WTC11 (cell line): ENCODE measurements around the gene ZBTB7C. TPM values are rescaled to one million over a fixed set of nuclear protein-coding genes. Genes with fewer than 3 reads are reported as not detected.

Experiments used
- ATAC-seq: fragments of 200-7000 bp; cut with Tn5 transposase; 2 replicates; pipeline ENCODE4 v1.10.0; 2021; ENCODE audit warnings: mild to moderate bottlenecking, moderate library complexity
- CTCF ChIA-PET: fragments of 300-600 bp; sonication (Branson Sonifier 250); formaldehyde crosslinking; loops from one replicate; lab custom pipeline; 2021; ENCODE audit warnings: antibody characterized with exemption; lab: Charles Lee
- POLR2A ChIA-PET: fragments of 350-600 bp; sonication (Branson Sonifier 250); formaldehyde crosslinking; loops from one replicate; lab custom pipeline; 2021; ENCODE audit warnings: antibody characterized with exemption; lab: Charles Lee
- DNase-seq: peaks from one replicate; pipeline ENCODE4 v3.0.0; 2021; ENCODE audit warnings: low spot score
- H3K27ac Mint-ChIP-seq: 2 replicates; pipeline ENCODE4 v1.8.0; 2021; ENCODE audit warnings: mixed read lengths
- H3K27me3 Mint-ChIP-seq: 2 replicates; pipeline ENCODE4 v1.8.0; 2021; ENCODE audit warnings: low read depth, mild to moderate bottlenecking, moderate library complexity, mixed read lengths
- H3K36me3 Mint-ChIP-seq: 2 replicates; pipeline ENCODE4 v1.8.0; 2021; ENCODE audit warnings: mixed read lengths
- H3K4me1 Mint-ChIP-seq: 2 replicates; pipeline ENCODE4 v1.8.0; 2022; ENCODE audit warnings: mixed read lengths
- H3K4me3 Mint-ChIP-seq: 2 replicates; pipeline ENCODE4 v1.8.0; 2021; ENCODE audit warnings: mild to moderate bottlenecking, moderate library complexity, mixed read lengths
- H3K9me3 Mint-ChIP-seq: 2 replicates; pipeline ENCODE4 v1.8.0; 2021; ENCODE audit warnings: mixed read lengths
- ESRRA ChIP-seq: sonication (generic); formaldehyde crosslinking; IDR thresholded peaks from 2 replicates; pipeline ENCODE4 v1.8.1; 2022; ENCODE audit warnings: mild to moderate bottlenecking, missing genetic modification reagents, borderline replicate concordance
- ETV6 ChIP-seq: sonication (generic); formaldehyde crosslinking; IDR thresholded peaks from 2 replicates; pipeline ENCODE4 v1.8.1; 2022; ENCODE audit warnings: mild to moderate bottlenecking, missing genetic modification reagents
- JUN ChIP-seq: sonication (generic); formaldehyde crosslinking; IDR thresholded peaks from 2 replicates; pipeline ENCODE4 v1.8.0; 2023; ENCODE audit warnings: mild to moderate bottlenecking, missing genetic modification reagents
- NFE2L1 ChIP-seq: sonication (generic); formaldehyde crosslinking; IDR thresholded peaks from 2 replicates; pipeline ENCODE4 v1.8.1; 2023; ENCODE audit warnings: missing genetic modification reagents
- SMAD3 ChIP-seq: sonication (generic); formaldehyde crosslinking; IDR thresholded peaks from 2 replicates; pipeline ENCODE4 v1.8.0; 2022; ENCODE audit warnings: missing genetic modification reagents, mild to moderate bottlenecking, borderline replicate concordance
- SOX15 ChIP-seq: fragments of 250-450 bp; sonication (Bioruptor Pico); IDR thresholded peaks from 2 replicates; pipeline ENCODE4 v1.9.0; 2021; ENCODE audit warnings: mild to moderate bottlenecking
- TEAD1 ChIP-seq: sonication (generic); formaldehyde crosslinking; IDR thresholded peaks from 2 replicates; pipeline ENCODE4 v1.8.0; 2022; ENCODE audit warnings: mild to moderate bottlenecking, missing genetic modification reagents
- ZNF138 ChIP-seq: sonication (generic); formaldehyde crosslinking; conservative IDR thresholded peaks from 2 replicates; pipeline ENCODE4 v1.8.1; 2022; ENCODE audit warnings: mild to moderate bottlenecking, moderate library complexity, missing genetic modification reagents
- ZNF232 ChIP-seq: sonication (generic); formaldehyde crosslinking; IDR thresholded peaks from 2 replicates; pipeline ENCODE4 v1.8.0; 2022; ENCODE audit warnings: mild to moderate bottlenecking, missing genetic modification reagents
- total RNA-seq: library from RNA; stranded (reverse); gene quantifications from 3 replicates; pipeline ENCODE4 v1.2.3, GENCODE V29; 2021
- TF ChIP-seq, protein P1 (sequence below): fragments of 200-600 bp; IDR thresholded peaks from 2 replicates; pipeline ENCODE4 v1.8.0; 2022; ENCODE audit warnings: antibody characterized with exemption
- TF ChIP-seq, protein P2 (sequence below): fragments of 250-450 bp; sonication (Bioruptor Pico); IDR thresholded peaks from 2 replicates; pipeline ENCODE4 v1.9.0; 2021; ENCODE audit warnings: mild to moderate bottlenecking, borderline replicate concordance
- TF ChIP-seq, protein P3 (sequence below): sonication (generic); formaldehyde crosslinking; IDR thresholded peaks from 2 replicates; pipeline ENCODE4 v1.8.0; 2023; ENCODE audit warnings: missing genetic modification reagents, mild to moderate bottlenecking, borderline replicate concordance
- TF ChIP-seq, protein P4 (sequence below): fragments of 250-450 bp; sonication (Bioruptor Pico); IDR thresholded peaks from 2 replicates; pipeline ENCODE4 v1.8.0; 2021; ENCODE audit warnings: mild to moderate bottlenecking
- TF ChIP-seq, protein P5 (sequence below): sonication (generic); formaldehyde crosslinking; IDR thresholded peaks from 2 replicates; pipeline ENCODE4 v1.8.1; 2023; ENCODE audit warnings: mild to moderate bottlenecking, moderate library complexity, missing genetic modification reagents
- TF ChIP-seq, protein P6 (sequence below): fragments of 250-450 bp; sonication (Bioruptor Pico); IDR thresholded peaks from 2 replicates; pipeline ENCODE4 v1.9.0; 2021; ENCODE audit warnings: mild to moderate bottlenecking
- TF ChIP-seq, protein P7 (sequence below): sonication (generic); formaldehyde crosslinking; IDR thresholded peaks from 2 replicates; pipeline ENCODE4 v1.8.1; 2023; ENCODE audit warnings: mild to moderate bottlenecking, missing genetic modification reagents

The ZBTB7C gene
- total RNA-seq, 1 experiment from 2014 or later, result 0.48 TPM

DNA sequence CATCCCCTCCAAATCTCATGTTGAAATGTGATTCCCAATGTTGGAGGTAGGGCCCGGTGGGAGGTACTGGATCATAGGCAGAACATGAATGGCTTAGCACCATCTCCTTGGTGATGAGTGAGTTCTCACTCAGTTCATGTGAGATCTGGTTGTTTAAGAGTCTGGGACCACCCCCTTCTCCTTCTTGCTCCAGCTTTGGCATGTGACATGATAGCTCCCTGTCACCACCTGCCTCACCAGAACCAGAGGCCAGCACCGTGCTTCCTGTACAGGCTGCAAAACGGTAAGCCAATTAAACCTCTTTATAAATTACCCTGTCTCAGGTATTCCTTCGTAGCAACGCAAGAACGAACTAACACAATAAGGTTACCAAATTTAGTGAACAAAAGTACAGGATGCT lies 95.4 kb downstream of the ZBTB7C start (continued):
- TF ChIP-seq, protein P1, sequence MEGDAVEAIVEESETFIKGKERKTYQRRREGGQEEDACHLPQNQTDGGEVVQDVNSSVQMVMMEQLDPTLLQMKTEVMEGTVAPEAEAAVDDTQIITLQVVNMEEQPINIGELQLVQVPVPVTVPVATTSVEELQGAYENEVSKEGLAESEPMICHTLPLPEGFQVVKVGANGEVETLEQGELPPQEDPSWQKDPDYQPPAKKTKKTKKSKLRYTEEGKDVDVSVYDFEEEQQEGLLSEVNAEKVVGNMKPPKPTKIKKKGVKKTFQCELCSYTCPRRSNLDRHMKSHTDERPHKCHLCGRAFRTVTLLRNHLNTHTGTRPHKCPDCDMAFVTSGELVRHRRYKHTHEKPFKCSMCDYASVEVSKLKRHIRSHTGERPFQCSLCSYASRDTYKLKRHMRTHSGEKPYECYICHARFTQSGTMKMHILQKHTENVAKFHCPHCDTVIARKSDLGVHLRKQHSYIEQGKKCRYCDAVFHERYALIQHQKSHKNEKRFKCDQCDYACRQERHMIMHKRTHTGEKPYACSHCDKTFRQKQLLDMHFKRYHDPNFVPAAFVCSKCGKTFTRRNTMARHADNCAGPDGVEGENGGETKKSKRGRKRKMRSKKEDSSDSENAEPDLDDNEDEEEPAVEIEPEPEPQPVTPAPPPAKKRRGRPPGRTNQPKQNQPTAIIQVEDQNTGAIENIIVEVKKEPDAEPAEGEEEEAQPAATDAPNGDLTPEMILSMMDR, result no peak
- TF ChIP-seq, protein P2, sequence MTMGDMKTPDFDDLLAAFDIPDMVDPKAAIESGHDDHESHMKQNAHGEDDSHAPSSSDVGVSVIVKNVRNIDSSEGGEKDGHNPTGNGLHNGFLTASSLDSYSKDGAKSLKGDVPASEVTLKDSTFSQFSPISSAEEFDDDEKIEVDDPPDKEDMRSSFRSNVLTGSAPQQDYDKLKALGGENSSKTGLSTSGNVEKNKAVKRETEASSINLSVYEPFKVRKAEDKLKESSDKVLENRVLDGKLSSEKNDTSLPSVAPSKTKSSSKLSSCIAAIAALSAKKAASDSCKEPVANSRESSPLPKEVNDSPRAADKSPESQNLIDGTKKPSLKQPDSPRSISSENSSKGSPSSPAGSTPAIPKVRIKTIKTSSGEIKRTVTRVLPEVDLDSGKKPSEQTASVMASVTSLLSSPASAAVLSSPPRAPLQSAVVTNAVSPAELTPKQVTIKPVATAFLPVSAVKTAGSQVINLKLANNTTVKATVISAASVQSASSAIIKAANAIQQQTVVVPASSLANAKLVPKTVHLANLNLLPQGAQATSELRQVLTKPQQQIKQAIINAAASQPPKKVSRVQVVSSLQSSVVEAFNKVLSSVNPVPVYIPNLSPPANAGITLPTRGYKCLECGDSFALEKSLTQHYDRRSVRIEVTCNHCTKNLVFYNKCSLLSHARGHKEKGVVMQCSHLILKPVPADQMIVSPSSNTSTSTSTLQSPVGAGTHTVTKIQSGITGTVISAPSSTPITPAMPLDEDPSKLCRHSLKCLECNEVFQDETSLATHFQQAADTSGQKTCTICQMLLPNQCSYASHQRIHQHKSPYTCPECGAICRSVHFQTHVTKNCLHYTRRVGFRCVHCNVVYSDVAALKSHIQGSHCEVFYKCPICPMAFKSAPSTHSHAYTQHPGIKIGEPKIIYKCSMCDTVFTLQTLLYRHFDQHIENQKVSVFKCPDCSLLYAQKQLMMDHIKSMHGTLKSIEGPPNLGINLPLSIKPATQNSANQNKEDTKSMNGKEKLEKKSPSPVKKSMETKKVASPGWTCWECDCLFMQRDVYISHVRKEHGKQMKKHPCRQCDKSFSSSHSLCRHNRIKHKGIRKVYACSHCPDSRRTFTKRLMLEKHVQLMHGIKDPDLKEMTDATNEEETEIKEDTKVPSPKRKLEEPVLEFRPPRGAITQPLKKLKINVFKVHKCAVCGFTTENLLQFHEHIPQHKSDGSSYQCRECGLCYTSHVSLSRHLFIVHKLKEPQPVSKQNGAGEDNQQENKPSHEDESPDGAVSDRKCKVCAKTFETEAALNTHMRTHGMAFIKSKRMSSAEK (CRISPR knock-in tag), result no peak
- TF ChIP-seq TEAD1 (CRISPR knock-in tag) (no peak), NFE2L1 (CRISPR knock-in tag) (no peak), SOX15 (CRISPR knock-in tag) (no peak), ESRRA (CRISPR knock-in tag) (no peak)
- TF ChIP-seq, protein P3, sequence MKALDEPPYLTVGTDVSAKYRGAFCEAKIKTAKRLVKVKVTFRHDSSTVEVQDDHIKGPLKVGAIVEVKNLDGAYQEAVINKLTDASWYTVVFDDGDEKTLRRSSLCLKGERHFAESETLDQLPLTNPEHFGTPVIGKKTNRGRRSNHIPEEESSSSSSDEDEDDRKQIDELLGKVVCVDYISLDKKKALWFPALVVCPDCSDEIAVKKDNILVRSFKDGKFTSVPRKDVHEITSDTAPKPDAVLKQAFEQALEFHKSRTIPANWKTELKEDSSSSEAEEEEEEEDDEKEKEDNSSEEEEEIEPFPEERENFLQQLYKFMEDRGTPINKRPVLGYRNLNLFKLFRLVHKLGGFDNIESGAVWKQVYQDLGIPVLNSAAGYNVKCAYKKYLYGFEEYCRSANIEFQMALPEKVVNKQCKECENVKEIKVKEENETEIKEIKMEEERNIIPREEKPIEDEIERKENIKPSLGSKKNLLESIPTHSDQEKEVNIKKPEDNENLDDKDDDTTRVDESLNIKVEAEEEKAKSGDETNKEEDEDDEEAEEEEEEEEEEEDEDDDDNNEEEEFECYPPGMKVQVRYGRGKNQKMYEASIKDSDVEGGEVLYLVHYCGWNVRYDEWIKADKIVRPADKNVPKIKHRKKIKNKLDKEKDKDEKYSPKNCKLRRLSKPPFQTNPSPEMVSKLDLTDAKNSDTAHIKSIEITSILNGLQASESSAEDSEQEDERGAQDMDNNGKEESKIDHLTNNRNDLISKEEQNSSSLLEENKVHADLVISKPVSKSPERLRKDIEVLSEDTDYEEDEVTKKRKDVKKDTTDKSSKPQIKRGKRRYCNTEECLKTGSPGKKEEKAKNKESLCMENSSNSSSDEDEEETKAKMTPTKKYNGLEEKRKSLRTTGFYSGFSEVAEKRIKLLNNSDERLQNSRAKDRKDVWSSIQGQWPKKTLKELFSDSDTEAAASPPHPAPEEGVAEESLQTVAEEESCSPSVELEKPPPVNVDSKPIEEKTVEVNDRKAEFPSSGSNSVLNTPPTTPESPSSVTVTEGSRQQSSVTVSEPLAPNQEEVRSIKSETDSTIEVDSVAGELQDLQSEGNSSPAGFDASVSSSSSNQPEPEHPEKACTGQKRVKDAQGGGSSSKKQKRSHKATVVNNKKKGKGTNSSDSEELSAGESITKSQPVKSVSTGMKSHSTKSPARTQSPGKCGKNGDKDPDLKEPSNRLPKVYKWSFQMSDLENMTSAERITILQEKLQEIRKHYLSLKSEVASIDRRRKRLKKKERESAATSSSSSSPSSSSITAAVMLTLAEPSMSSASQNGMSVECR, result no peak

DNA sequence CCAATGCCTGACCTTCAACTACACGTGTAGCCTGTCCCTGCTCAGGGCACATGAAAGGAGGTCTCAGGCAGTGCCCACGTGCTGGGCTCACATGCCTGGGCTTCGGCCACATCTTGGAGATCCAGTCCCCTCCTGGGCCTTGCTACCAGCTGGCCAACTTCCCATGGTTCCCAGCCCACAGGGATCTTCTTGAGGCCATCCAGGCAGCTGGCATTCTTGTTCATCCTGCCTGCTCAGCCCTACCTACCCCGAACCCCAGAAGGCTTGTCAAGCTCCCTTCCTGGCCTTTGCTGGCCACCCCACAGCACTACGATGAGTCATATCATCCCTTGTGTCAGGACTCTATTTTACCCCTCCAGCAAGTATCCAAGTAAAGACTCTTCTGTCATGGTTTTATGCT lies 97.1 kb downstream of the ZBTB7C start:
- CTCF ChIA-PET, result interaction anchor here (1.8 kb wide), 1 partner anchor 17 kb away, joined by 6 read pairs; no protein-coding TSS in a partner anchor
- no peaks in the 10 kb centered on the region for H3K36me3 Mint-ChIP-seq

DNA sequence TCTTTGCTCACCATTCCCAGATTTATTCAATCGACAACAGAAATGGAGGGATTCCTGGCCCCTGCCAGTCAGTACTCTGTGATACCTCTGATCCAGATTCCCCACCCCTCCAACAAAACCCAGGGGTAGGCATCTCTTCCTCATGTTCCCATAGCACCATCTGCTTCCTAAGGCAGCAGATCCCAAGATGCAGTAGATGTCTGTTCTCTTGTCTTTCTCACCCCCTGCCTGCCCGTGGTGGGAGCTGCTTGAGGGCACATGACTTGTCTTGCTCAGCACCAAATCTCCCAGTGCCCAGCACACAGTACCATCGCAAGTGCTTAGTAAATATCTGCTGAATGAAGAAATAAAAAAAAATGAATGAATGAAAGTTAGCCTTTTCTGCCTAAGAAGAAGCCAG lies 98.2 kb downstream of the ZBTB7C start:
- no peak for DNase-seq
- H3K27ac Mint-ChIP-seq, result no peak overlapping the region
- TF ChIP-seq, protein P4, sequence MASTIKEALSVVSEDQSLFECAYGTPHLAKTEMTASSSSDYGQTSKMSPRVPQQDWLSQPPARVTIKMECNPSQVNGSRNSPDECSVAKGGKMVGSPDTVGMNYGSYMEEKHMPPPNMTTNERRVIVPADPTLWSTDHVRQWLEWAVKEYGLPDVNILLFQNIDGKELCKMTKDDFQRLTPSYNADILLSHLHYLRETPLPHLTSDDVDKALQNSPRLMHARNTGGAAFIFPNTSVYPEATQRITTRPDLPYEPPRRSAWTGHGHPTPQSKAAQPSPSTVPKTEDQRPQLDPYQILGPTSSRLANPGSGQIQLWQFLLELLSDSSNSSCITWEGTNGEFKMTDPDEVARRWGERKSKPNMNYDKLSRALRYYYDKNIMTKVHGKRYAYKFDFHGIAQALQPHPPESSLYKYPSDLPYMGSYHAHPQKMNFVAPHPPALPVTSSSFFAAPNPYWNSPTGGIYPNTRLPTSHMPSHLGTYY (CRISPR knock-in tag), result no peak
- TF ChIP-seq ETV6 (CRISPR knock-in tag) (no peak), JUN (CRISPR knock-in tag) (no peak), ZNF232 (CRISPR knock-in tag) (no peak)
- TF ChIP-seq, protein P5, sequence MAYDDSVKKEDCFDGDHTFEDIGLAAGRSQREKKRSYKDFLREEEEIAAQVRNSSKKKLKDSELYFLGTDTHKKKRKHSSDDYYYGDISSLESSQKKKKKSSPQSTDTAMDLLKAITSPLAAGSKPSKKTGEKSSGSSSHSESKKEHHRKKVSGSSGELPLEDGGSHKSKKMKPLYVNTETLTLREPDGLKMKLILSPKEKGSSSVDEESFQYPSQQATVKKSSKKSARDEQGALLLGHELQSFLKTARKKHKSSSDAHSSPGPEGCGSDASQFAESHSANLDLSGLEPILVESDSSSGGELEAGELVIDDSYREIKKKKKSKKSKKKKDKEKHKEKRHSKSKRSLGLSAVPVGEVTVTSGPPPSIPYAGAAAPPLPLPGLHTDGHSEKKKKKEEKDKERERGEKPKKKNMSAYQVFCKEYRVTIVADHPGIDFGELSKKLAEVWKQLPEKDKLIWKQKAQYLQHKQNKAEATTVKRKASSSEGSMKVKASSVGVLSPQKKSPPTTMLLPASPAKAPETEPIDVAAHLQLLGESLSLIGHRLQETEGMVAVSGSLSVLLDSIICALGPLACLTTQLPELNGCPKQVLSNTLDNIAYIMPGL (CRISPR knock-in tag), result no peak
- TF ChIP-seq, protein P6, sequence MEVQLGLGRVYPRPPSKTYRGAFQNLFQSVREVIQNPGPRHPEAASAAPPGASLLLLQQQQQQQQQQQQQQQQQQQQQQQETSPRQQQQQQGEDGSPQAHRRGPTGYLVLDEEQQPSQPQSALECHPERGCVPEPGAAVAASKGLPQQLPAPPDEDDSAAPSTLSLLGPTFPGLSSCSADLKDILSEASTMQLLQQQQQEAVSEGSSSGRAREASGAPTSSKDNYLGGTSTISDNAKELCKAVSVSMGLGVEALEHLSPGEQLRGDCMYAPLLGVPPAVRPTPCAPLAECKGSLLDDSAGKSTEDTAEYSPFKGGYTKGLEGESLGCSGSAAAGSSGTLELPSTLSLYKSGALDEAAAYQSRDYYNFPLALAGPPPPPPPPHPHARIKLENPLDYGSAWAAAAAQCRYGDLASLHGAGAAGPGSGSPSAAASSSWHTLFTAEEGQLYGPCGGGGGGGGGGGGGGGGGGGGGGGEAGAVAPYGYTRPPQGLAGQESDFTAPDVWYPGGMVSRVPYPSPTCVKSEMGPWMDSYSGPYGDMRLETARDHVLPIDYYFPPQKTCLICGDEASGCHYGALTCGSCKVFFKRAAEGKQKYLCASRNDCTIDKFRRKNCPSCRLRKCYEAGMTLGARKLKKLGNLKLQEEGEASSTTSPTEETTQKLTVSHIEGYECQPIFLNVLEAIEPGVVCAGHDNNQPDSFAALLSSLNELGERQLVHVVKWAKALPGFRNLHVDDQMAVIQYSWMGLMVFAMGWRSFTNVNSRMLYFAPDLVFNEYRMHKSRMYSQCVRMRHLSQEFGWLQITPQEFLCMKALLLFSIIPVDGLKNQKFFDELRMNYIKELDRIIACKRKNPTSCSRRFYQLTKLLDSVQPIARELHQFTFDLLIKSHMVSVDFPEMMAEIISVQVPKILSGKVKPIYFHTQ, result no peak
- TF ChIP-seq, protein P7, sequence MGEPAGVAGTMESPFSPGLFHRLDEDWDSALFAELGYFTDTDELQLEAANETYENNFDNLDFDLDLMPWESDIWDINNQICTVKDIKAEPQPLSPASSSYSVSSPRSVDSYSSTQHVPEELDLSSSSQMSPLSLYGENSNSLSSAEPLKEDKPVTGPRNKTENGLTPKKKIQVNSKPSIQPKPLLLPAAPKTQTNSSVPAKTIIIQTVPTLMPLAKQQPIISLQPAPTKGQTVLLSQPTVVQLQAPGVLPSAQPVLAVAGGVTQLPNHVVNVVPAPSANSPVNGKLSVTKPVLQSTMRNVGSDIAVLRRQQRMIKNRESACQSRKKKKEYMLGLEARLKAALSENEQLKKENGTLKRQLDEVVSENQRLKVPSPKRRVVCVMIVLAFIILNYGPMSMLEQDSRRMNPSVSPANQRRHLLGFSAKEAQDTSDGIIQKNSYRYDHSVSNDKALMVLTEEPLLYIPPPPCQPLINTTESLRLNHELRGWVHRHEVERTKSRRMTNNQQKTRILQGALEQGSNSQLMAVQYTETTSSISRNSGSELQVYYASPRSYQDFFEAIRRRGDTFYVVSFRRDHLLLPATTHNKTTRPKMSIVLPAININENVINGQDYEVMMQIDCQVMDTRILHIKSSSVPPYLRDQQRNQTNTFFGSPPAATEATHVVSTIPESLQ, result no peak

More for the DNA sequence above, 97.1 kb downstream of the ZBTB7C start:
- no peak overlapping the region for H3K4me3 Mint-ChIP-seq
- H3K4me1 Mint-ChIP-seq, result peaks cover 22% of the 10 kb centered on the region
- H3K27me3 Mint-ChIP-seq, result no peaks in the 10 kb centered on the region; the same call in none of the 2 replicates
- H3K9me3 Mint-ChIP-seq, result no peaks in the 10 kb centered on the region
- ATAC-seq (no peak), DNase-seq (no peak)
- POLR2A ChIA-PET, result no interaction called here
- no peak overlapping the region for H3K27ac Mint-ChIP-seq
- TF ChIP-seq NFE2L1 (CRISPR knock-in tag) (no peak), SMAD3 (CRISPR knock-in tag) (no peak), ZNF138 (CRISPR knock-in tag) (no peak)

More for the DNA sequence above, 98.2 kb downstream of the ZBTB7C start:
- no peaks in the 10 kb centered on the region for H3K9me3 Mint-ChIP-seq
- no peak for ATAC-seq
- ChIA-PET CTCF (no interaction called here), POLR2A (no interaction called here)
- no peaks in the 10 kb centered on the region for H3K36me3 Mint-ChIP-seq
- H3K4me1 Mint-ChIP-seq, result peaks cover 22% of the 10 kb centered on the region
- no peaks in the 10 kb centered on the region; the same call in none of the 2 replicates for H3K27me3 Mint-ChIP-seq
- no peak overlapping the region for H3K4me3 Mint-ChIP-seq
